ENCODE measurements around the gene COL5A1.

The COL5A1 gene

DNA sequence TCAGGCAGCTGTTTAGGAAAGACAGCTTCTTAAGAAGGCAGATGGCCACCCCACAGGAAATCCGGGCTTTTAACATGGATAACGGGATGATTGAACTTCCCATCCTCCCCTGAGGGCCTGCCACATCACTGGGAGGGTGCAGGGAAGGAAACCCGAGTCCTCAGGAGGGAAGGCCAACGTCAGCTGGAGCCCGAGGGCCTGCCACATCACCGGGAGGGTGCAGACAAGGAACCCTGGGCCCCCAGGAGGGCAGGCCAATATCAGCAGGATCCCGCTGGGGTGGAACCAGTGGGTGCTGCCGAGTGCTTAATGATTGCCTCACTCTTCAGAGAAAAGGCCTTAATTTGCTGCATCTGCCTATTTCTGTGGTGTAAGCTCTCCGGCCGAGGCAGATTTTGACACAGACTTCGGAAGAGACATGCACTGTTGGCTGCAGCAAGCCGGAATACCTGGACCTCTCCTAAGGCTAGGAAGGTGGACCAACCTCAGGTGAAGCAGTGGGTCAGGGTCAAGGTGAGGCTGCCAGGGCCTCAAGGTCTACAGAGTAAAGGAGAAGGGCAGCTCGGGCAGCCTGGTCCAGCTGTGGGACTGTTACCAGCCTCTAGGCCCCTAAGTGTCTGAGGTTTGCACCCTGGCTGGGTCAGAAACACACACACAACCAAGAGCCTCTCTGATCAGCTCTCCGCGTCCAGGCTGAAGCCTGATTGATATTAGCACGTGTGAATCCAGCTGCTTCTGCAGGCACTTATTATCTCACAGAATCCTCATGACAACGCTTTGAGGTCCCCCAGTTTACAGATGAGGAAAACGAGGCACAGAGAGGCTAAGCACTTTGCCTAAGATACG, 14.8 kb upstream of the COL5A1 start:
- DNase-seq: no peak

GRCh38 chr9:134627417-134628353, 13.9 kb upstream of the COL5A1 start:
- DNase-seq: no peak

- no peak for DNase-seq
These were observed 13.3 kb upstream of the COL5A1 start for GRCh38 chr9:134628354-134628736.

DNA sequence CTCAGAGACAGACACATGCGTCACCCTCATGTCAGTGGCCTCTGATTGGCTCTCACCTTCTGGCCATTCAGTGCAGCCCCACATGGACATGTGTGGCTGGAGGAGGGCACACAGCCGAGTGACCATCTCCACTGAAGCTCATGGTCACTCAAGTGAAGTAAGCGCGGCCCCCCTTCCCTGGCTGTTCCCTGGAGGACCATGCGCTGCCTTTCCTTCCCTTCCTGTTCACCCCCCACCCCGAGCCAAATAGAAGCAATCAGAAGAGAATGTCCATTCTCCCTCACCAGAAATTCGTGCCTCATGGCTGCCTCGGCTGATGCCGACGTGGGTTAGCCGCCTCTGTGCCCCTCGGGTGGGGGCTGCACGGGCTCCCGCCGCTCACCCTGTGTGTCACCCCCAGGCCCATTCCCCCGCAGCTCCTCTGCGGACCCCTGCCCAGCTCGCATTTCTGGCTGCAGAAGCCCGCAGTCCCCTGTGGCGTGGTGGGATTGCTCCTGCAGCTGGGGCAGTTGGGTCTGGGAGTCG, 12.5 kb upstream of the COL5A1 start:
- DNase-seq: no peak

DNA sequence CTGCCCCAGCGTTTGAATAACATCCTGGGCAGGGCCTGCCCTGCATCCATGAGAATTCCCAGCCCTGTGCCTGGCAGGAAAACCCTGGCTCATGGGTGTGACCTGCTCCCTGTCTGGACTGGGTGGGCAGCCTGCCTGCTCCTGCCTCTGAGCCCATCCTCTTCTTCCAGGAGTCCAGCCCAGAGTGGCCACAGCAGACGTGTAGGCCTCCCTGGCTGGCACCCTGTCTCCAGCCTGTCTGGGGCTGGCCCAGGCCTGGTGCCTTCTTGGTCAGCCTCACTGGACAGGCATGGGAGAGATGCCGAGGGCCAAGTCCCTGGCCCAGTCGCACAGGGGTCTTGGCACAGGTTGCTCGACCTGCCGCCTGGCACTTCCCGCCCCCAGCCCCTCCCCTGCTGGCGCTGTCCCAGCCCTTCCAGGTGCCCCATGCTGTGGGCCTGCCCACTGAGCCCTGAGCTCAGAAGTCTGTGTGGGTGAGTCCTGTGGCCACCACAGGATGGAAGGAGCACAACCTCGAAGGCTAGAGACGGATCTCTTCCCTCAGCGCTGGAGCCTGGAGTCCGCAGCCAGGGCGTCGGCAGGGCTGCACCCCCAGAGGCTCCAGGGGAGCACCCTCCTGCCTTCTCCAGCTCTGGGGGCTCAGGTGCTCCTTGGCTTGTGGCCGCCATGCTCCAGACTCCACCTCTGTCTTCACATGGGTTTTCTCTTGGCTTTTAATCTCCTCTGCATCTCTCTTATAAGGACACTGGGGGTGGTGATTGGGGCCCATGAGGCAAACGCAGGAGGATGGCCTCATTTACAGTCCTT, 11.8 kb upstream of the COL5A1 start:
- DNase-seq: no peak

DNA sequence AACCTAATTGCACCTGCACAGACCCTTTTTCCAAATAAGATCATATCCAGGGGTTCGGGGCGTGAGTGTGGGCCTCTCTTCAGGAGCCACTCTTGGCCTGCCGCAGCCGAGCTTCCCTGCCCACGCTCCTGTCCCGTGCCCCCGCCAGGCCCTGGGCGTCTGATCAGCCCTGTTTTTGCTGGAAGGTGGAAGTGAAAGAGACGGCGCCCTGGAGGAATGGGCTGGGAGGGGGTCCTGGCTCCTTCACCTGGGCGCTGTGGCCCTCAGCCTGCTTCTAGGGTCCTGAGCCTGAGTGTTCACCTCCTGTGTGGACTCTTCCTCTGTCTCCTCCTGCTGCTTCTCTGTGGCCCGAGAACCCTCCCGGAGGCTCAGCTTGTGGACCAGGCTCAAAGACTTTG, 11.2 kb upstream of the COL5A1 start:
- no peak for DNase-seq

DNA sequence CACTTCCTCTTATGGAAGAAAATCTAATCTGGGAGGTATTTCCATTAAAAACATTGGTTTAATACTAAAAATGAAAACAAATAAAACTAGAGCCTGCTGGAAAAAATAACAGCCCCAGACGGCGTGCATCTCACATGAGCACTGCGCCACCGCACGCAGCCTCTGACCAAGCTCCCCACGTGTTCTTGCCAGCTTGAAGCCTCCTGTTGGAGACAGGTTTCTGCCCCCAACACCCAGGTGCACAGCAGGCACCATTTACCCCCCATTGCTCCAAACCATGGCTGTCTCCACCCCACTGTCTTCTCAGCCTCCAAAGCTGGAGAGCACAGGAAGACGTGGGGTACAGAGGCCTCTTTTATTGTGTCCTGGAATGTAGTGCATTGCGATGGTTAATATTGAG, 10.7 kb upstream of the COL5A1 start:
- DNase-seq: no peak

- DNase-seq: no peak
These were observed 9.7 kb upstream of the COL5A1 start for GRCh38 chr9:134631881-134632280.

GRCh38 chr9:134632329-134632728, 9.3 kb upstream of the COL5A1 start:
- no peak for DNase-seq

DNA sequence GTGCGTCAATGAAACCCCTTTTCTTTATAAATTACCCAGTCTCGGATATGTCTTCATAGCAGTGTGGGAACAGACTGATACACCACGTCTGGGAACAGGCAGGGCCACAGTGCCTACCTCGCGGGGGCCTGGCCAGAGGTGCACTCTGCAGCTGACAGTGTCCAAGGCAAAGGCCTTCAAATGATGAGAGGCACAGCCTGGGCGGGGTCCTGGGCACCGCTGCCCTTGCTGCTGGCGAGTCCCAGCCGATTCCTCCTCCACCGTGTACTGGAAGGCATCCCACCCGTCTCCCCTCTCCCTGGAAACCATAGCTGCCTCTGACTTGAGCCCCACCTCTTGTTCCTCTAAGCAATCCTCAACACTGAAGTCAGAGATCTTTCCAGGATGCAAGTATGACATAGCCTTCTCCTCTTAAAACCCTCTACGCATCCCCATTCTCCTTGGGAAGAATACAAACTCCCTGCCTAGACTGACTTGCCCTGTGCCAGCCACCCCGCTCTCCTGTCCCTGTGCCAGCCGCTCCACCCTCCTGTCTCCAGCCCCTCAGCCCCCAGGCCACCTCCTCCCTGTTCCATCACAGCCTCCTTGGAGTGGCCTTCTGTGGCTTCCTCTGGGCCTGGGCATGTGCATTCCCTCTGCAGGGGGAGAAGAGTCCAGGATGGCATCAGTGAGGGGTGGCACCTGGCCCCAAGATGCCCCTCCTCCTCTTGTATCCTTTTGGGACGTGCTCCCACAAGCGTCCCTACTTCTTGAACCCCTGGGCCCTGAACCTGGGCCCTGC, 8.1 kb upstream of the COL5A1 start:
- no peak for DNase-seq

DNA sequence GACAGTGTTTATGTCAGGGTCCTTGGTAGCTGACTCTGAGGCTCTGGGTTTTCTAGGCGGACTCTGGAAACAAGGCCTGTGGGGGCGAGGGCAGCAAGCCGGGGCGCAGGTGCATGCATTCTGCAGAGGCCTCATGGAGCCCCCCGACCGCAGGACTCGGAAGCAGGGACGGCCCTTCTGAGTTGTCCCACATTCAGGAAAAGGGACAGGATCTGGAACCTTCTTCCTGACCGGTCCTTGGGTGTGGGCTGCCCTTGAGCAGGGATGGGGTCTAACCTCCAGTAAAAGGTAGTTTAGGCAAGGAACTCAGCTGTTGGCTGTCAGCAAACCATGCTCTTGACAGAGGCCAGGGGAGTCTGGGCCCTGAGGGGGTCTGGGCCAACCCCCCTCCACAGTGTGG, 7.4 kb upstream of the COL5A1 start:
- no peak for DNase-seq

DNA sequence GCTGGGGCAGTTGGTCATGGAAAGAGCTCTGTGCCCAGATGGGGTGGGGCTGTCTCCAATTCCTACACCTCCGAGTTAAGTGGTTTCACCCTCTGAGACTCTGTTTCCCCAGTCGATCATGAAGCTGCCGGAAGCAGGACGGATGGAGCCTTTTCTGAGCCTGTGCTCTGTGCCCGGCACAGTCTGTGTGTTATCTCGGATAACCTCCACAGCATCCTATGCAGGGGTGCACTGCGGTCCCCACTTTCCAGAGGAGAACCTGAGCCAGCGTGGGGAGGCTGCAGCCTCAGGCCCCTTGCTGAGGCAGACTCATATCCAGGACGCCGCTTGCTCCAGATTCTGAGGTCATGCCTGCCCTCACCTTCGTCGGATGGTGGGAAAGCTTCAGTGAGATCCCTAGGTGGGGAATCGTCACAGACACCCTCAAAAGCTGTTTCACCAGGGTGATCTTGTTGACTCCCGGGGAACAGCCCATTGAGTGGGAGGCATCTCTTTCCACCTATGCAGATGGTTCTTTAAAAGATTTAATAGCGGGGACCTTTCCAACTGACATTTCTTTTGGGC, 6.9 kb upstream of the COL5A1 start:
- DNase-seq: no peak

GRCh38 chr9:134635351-134636148, 6.1 kb upstream of the COL5A1 start:
- no peak for DNase-seq

- DNase-seq: no peak
These were observed 5.5 kb upstream of the COL5A1 start for GRCh38 chr9:134636149-134636507.

DNA sequence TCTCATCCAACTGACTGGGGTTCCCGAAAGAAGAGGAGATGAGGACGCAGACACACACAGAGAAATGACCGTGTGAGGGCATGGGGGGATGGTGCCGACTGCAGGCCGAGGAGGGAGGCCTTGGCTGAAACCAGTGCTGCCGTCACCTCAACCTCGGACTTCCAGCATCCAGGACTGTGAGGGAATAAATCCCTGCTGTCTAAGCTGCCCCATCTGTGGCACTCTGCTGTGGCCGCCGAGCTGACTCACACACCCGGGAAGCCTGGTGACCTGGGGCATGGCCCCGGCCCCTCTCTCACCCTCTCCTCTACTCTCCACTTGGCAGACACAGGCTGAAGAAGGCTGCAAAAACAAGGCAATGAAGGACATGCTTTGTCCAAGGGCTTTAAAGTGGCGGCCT, 4.4 kb upstream of the COL5A1 start:
- no peak for DNase-seq

- DNase-seq: no peak
These were observed 3.7 kb upstream of the COL5A1 start for GRCh38 chr9:134637696-134638501.

DNA sequence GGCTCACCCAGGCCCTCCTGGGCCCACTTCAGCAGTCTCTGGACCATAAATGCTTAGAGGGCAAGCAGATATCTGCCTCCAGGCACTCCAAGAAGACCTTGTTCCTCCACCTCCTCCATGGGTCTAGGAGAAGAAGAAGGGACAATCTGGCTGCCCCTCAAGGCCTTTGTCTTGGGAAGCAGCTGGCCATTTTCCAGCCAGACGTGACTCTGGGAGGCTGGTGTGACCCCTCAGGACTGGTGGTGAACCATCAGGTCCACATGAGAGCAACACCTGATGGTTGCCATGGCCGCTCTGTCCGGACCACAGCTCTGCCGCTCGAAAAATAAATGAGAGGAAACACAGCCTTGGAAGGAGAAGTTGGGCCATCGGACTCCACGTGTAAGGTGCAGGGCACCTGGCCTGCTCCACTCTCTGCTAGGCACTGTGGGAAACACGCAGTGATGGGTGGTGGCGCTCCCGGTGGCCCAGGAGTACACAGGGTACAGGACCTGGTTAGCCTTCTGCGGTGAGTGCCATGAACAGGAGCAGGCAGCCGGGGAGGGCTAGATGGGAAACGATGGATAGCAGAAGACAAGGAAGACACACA, 3.0 kb upstream of the COL5A1 start:
- DNase-seq: no peak

DNA sequence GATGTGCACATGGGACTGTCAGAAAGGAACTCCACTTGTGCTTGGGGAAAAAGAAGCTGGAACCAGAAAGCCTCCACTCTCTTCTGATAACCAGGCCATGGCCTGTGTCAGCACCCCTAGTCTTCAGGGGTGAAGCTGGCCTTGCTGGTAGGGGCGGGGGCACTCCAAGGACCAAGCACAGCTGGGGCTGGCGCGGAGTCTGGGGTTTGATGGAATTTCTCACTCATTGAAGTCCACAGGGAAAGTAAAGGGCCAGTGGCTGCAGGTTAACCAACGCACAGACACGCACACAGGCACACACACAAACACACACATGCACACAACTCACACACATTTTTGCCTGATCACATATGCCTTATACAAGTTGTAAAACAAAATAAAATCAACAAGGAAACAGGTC, 1.6 kb upstream of the COL5A1 start:
- DNase-seq: no peak

DNA sequence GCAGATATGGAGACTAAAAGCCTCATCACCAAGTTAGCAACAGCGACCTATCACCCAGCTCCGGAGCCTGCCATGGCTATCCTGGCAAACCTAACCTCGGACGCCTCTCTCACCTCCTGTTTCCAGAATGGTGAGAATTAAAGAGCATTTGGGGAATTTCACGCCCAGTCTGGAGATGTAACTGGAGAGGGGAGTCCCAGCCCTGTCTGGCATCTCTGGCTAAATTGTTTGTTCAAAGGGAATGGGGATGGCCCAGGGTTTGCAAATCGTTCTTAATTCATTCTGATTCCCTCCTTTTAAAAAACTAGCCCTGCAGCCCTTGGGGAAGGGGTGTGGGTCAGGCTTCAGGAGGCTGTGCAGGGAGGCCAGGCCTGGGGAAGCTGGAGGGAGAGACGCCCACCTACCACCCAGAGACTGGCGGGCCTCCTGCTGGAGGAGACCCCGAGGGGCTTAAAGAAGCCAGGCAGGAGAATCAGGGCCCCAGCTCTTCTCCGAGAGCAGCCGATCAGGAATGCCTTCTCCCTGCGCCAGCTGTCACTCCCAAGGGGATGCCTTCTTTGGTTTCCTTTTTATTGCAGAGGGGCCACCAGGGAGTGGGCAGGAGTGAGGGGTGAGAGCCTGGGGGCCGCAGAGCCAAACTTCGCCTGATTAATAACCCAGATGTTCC, 964 bp upstream of the COL5A1 start:
- no peak for DNase-seq
